ENCODE results near the gene PNPLA8.

The PNPLA8 gene

GRCh38 chr7:108488768-108489538 is 37.0 kb downstream of the PNPLA8 start:
- Histone ChIP-seq H3K4me2 (no peak overlapping the region), H4K20me1 (ENCODE audit: insufficient read depth) (no peaks in the 10 kb centered on the region), H2AFZ (ENCODE audit: low read depth) (no peak overlapping the region), H3K27me3 (ENCODE audit: insufficient read depth, low read depth) (no peaks in the 10 kb centered on the region), H3K79me2 (ENCODE audit: insufficient read depth, low read depth) (no peaks in the 10 kb centered on the region), H3K9ac (no peak overlapping the region), H3K4me3 (IDR thresholded peaks at IDR 0.05; ENCODE audit: insufficient read depth, low read depth, low read length) (no peak overlapping the region), H3K4me1 (ENCODE audit: low read depth, poor library complexity, severe bottlenecking) (peaks cover 27% of the 10 kb centered on the region), H3K36me3 (ENCODE audit: insufficient read depth) (no peaks in the 10 kb centered on the region), H3K27ac (no peak overlapping the region)
- TF ChIP-seq CTCF (conservative IDR thresholded peaks at IDR 0.05; ENCODE audit: low read depth, low read length), result no peak

- Histone ChIP-seq H3K4me2 (no peak overlapping the region), H3K4me1 (ENCODE audit: low read depth, poor library complexity, severe bottlenecking) (peaks cover 14% of the 10 kb centered on the region), H3K36me3 (ENCODE audit: insufficient read depth) (no peaks in the 10 kb centered on the region), H3K27ac (no peak overlapping the region), H4K20me1 (ENCODE audit: insufficient read depth) (no peaks in the 10 kb centered on the region), H3K79me2 (ENCODE audit: insufficient read depth, low read depth) (no peaks in the 10 kb centered on the region), H3K4me3 (IDR thresholded peaks at IDR 0.05; ENCODE audit: insufficient read depth, low read depth, low read length) (no peak overlapping the region), H3K27me3 (ENCODE audit: insufficient read depth, low read depth) (no peaks in the 10 kb centered on the region), H2AFZ (ENCODE audit: low read depth) (no peak overlapping the region), H3K9ac (no peak overlapping the region)
- TF ChIP-seq CTCF (conservative IDR thresholded peaks at IDR 0.05; ENCODE audit: low read depth, low read length), result no peak
Observed at GRCh38 chr7:108487646-108488045, 38.3 kb downstream of the PNPLA8 start.

- no peak overlapping the region for H3K4me2 ChIP-seq
- no peaks in the 10 kb centered on the region for H3K36me3 ChIP-seq (ENCODE audit: insufficient read depth)
- no peaks in the 10 kb centered on the region for H4K20me1 ChIP-seq (ENCODE audit: insufficient read depth)
Observed at GRCh38 chr7:108486291-108486966, 39.5 kb downstream of the PNPLA8 start.

GRCh38 chr7:108484137-108484536 is 41.8 kb downstream of the PNPLA8 start:
- Histone ChIP-seq H4K20me1 (ENCODE audit: insufficient read depth) (no peaks in the 10 kb centered on the region), H3K9ac (no peak overlapping the region), H2AFZ (ENCODE audit: low read depth) (no peak overlapping the region), H3K27ac (no peak overlapping the region), H3K4me1 (ENCODE audit: low read depth, poor library complexity, severe bottlenecking) (no peaks in the 10 kb centered on the region), H3K4me2 (no peak overlapping the region), H3K36me3 (ENCODE audit: insufficient read depth) (no peaks in the 10 kb centered on the region), H3K79me2 (ENCODE audit: insufficient read depth, low read depth) (no peaks in the 10 kb centered on the region), H3K27me3 (ENCODE audit: insufficient read depth, low read depth) (no peaks in the 10 kb centered on the region), H3K4me3 (IDR thresholded peaks at IDR 0.05; ENCODE audit: insufficient read depth, low read depth, low read length) (no peak overlapping the region)
- no peak for TF ChIP-seq CTCF (conservative IDR thresholded peaks at IDR 0.05; ENCODE audit: low read depth, low read length)

More at GRCh38 chr7:108486291-108486966, 39.5 kb downstream of the PNPLA8 start:
- Histone ChIP-seq H2AFZ (ENCODE audit: low read depth) (no peak overlapping the region), H3K4me1 (ENCODE audit: low read depth, poor library complexity, severe bottlenecking) (peaks cover 2% of the 10 kb centered on the region), H3K27me3 (ENCODE audit: insufficient read depth, low read depth) (no peaks in the 10 kb centered on the region), H3K27ac (no peak overlapping the region), H3K9ac (no peak overlapping the region), H3K79me2 (ENCODE audit: insufficient read depth, low read depth) (no peaks in the 10 kb centered on the region), H3K4me3 (IDR thresholded peaks at IDR 0.05; ENCODE audit: insufficient read depth, low read depth, low read length) (no peak overlapping the region)
- TF ChIP-seq CTCF (conservative IDR thresholded peaks at IDR 0.05; ENCODE audit: low read depth, low read length), result no peak

Measured in KMS-11 (cell line).